KMS-11 (cell line): Measurements from ENCODE around the gene ATP9B.

Source experiments
- H2AFZ ChIP-seq: fragments of 200-600 bp; sonication (generic); 2 replicates; pipeline ENCODE4 v1.6.1; 2016; ENCODE audit warnings: antibody characterized with exemption, mixed run types, low read depth
- H3K27ac ChIP-seq: fragments of 200-600 bp; sonication (generic); 2 replicates; pipeline ENCODE4 v1.6.1; 2016; ENCODE audit warnings: mild to moderate bottlenecking, mixed run types
- H3K27me3 ChIP-seq: fragments of 200-600 bp; sonication (generic); 2 replicates; pipeline ENCODE4 v1.6.1; 2017; ENCODE audit warnings: mild to moderate bottlenecking, low read depth, mixed run types, moderate library complexity; ENCODE audit not compliant: insufficient read depth
- H3K36me3 ChIP-seq: fragments of 200-600 bp; sonication (generic); 2 replicates; pipeline ENCODE4 v1.6.1; 2017; ENCODE audit warnings: mild to moderate bottlenecking, mixed run types; ENCODE audit not compliant: insufficient read depth
- H3K4me1 ChIP-seq: fragments of 200-600 bp; sonication (generic); 2 replicates; pipeline ENCODE4 v1.6.1; 2016; ENCODE audit warnings: mild to moderate bottlenecking, low read depth, mixed run types; ENCODE audit not compliant: poor library complexity, severe bottlenecking
- H3K4me2 ChIP-seq: fragments of 200-600 bp; sonication (generic); 2 replicates; pipeline ENCODE4 v1.7.0; 2016; ENCODE audit warnings: mild to moderate bottlenecking, mixed run types
- H3K4me3 ChIP-seq: fragments of 200-600 bp; sonication (generic); IDR thresholded peaks from 2 replicates; pipeline ENCODE4 v1.6.1; 2017; ENCODE audit warnings: low read depth, low read length, mixed read lengths; ENCODE audit not compliant: insufficient read depth
- H3K79me2 ChIP-seq: fragments of 200-600 bp; sonication (generic); 2 replicates; pipeline ENCODE4 v1.6.1; 2016; ENCODE audit warnings: low read depth, mixed run types; ENCODE audit not compliant: insufficient read depth
- H3K9ac ChIP-seq: fragments of 200-600 bp; sonication (generic); 2 replicates; pipeline ENCODE4 v1.6.1; 2016; ENCODE audit warnings: mild to moderate bottlenecking, mixed run types
- H4K20me1 ChIP-seq: fragments of 200-600 bp; sonication (generic); 2 replicates; pipeline ENCODE4 v1.6.1; 2016; ENCODE audit warnings: mild to moderate bottlenecking, mixed run types; ENCODE audit not compliant: insufficient read depth
- TF ChIP-seq, protein P1 (sequence below): fragments of 200-600 bp; sonication (generic); conservative IDR thresholded peaks from 2 replicates; pipeline ENCODE4 v1.6.1; 2017; ENCODE audit warnings: low read depth, mild to moderate bottlenecking, antibody characterized with exemption, low read length, moderate library complexity, mixed read lengths

The ATP9B gene

DNA sequence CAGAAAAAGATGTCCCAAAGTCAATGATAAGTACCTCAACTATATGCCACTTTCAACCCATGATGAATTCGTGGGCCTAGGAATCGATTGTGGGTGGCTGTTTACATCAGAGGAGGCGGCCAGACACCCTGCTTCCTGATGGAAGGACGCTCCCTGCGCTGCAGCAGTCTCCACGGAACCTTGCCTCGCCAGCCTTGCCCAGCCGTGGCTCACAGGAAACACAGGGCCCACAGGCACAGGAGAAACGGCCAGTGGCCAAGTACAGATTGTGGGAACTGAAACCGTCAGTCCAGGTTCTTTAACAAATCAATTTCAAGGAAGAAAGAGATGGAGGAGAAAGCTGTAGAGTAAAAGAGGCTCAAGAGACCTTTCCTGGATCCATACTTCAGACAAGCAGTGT, 225.0 kb downstream of the ATP9B start:
- no peaks in the 10 kb centered on the region for H3K4me1 ChIP-seq
- H3K4me2 ChIP-seq: no peak overlapping the region
- H3K4me3 ChIP-seq: no peak overlapping the region
- no peak overlapping the region for H3K27ac ChIP-seq
- no peak overlapping the region for H2AFZ ChIP-seq
- no peaks in the 10 kb centered on the region for H3K27me3 ChIP-seq
- H4K20me1 ChIP-seq: no peaks in the 10 kb centered on the region
- H3K36me3 ChIP-seq: no peaks in the 10 kb centered on the region; the same call in 1 of the 2 replicates
- TF ChIP-seq, protein P1, sequence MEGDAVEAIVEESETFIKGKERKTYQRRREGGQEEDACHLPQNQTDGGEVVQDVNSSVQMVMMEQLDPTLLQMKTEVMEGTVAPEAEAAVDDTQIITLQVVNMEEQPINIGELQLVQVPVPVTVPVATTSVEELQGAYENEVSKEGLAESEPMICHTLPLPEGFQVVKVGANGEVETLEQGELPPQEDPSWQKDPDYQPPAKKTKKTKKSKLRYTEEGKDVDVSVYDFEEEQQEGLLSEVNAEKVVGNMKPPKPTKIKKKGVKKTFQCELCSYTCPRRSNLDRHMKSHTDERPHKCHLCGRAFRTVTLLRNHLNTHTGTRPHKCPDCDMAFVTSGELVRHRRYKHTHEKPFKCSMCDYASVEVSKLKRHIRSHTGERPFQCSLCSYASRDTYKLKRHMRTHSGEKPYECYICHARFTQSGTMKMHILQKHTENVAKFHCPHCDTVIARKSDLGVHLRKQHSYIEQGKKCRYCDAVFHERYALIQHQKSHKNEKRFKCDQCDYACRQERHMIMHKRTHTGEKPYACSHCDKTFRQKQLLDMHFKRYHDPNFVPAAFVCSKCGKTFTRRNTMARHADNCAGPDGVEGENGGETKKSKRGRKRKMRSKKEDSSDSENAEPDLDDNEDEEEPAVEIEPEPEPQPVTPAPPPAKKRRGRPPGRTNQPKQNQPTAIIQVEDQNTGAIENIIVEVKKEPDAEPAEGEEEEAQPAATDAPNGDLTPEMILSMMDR: no peak
- H3K9ac ChIP-seq: no peak overlapping the region
- H3K79me2 ChIP-seq: no peaks in the 10 kb centered on the region

DNA sequence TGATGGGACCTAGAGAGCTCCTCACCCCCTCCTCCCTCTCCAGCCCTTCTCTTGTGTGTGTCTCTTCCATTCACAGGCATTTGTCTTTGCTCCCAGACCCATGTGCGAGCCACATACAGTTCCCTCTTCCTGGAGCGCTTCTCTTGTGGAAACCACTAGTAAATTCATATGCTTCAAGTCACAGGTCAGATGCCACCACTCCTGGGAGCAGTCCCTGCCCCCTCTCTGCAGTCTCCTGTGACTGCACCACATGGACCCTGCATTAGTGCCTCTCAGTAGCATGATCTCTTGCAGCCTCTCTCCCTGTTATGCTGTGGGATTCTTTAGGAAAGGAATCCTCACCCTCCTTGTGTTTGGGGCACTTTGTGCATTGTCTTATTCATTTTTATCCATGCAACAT, 230.1 kb downstream of the ATP9B start:
- Histone ChIP-seq H3K79me2 (no peaks in the 10 kb centered on the region), H3K27ac (no peak overlapping the region), H2AFZ (no peak overlapping the region), H3K9ac (no peak overlapping the region), H3K4me2 (no peak overlapping the region), H4K20me1 (no peaks in the 10 kb centered on the region), H3K27me3 (no peaks in the 10 kb centered on the region), H3K36me3 (no peaks in the 10 kb centered on the region), H3K4me3 (no peak overlapping the region), H3K4me1 (no peaks in the 10 kb centered on the region)
- TF ChIP-seq, protein P1: no peak

DNA sequence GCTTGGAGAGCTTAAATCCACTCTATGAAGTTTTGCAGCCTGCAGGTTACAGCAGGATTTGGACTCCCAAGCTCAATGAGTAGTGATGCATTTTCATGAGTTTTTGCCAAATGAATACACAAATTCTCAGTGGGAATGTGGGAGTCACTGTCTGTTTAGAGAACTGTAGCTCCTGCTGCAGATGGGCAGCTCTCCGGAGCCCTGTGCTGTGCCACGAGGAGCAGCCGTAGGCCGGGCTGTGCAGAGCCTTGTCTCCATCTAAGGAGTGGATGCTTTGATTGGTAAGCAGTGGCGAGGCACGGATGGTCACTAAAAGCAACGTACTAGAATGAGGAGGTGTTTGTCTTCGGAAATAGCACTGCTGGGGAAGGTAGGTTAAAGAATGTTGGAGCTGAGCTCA, 230.5 kb downstream of the ATP9B start:
- TF ChIP-seq, protein P1: no peak
- H3K27me3 ChIP-seq: no peaks in the 10 kb centered on the region
- no peak overlapping the region for H3K4me2 ChIP-seq
- H2AFZ ChIP-seq: no peak overlapping the region
- H3K79me2 ChIP-seq: no peaks in the 10 kb centered on the region
- H3K4me1 ChIP-seq: no peaks in the 10 kb centered on the region
- H4K20me1 ChIP-seq: no peaks in the 10 kb centered on the region
- H3K36me3 ChIP-seq: no peaks in the 10 kb centered on the region
- no peak overlapping the region for H3K9ac ChIP-seq
- H3K4me3 ChIP-seq: no peak overlapping the region
- H3K27ac ChIP-seq: no peak overlapping the region

DNA sequence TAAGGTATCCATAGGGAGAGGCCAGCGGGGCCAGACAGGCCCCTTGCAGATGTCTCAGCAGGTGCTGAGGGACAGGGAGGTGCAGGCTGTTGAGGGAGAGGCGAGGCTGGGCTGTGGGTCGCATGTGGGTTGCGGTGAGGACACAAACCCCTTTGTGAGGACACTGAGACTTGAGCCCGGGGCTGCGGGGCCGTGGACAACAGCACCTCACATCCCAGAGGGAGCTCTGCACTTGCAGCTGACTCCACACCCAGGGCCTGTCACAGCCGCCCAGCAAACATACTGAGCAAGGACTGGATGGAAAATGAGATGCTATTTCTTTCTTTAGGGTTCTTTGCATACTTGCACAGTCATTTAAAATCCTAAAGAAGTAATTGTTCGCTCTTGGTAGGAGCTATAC, 231.2 kb downstream of the ATP9B start:
- TF ChIP-seq, protein P1: no peak
- Histone ChIP-seq H2AFZ (no peak overlapping the region), H3K4me1 (no peaks in the 10 kb centered on the region), H3K4me3 (no peak overlapping the region), H4K20me1 (no peaks in the 10 kb centered on the region), H3K27me3 (no peaks in the 10 kb centered on the region), H3K27ac (no peak overlapping the region), H3K9ac (no peak overlapping the region), H3K79me2 (no peaks in the 10 kb centered on the region), H3K36me3 (no peaks in the 10 kb centered on the region), H3K4me2 (no peak overlapping the region)

DNA sequence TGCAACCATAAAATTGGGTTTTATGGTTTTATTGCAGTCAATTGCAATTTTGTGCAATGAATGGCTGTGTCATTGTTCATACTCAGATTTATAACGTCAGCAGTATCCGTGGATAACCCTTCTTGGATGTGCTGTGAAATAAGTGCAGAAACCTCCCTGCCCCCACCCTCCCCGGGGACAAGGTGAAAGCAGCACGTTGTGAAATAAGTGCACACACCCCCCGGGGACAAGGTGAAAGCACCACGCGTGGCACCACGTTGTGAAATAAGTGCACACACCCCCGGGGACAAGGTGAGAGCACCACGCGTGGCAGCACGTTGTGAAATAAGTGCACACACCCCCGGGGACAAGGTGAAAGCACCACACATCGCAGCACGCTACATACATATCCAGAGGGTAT, 232.9 kb downstream of the ATP9B start:
- H3K4me2 ChIP-seq: no peak overlapping the region
- H3K27me3 ChIP-seq: no peaks in the 10 kb centered on the region
- no peaks in the 10 kb centered on the region for H3K4me1 ChIP-seq
- H3K4me3 ChIP-seq: no peak overlapping the region
- no peaks in the 10 kb centered on the region for H3K79me2 ChIP-seq
- H3K9ac ChIP-seq: no peak overlapping the region
- no peaks in the 10 kb centered on the region for H3K36me3 ChIP-seq
- H3K27ac ChIP-seq: no peak overlapping the region
- TF ChIP-seq, protein P1: no peak
- H2AFZ ChIP-seq: no peak overlapping the region
- H4K20me1 ChIP-seq: no peaks in the 10 kb centered on the region
